Effector memory CD4-positive, alpha-beta T cell (primary cell): Measurements from ENCODE around the gene FTH1.
A peak's percentile ranks its signal among the peaks of the same experiment; 100 is the strongest.
"Not testable (repeated sequence)": the region's sequence is repeated elsewhere in the genome, so short reads cannot be mapped to it uniquely, and the experiment has no call there.

Experiments used
- DNase-seq, 3 donors: peaks; one replicate each; pipeline ENCODE4 v3.0.0-alpha.2; 2020
- H3K27ac ChIP-seq: 2 replicates; pipeline ENCODE4 v1.7.0; 2013; ENCODE audit warnings: mild to moderate bottlenecking, low read length, moderate library complexity; ENCODE audit not compliant: insufficient read depth, poor library complexity, severe bottlenecking
- H3K27me3 ChIP-seq: replicated peaks from 2 replicates; pipeline ENCODE4 v1.7.0; 2013; ENCODE audit warnings: mild to moderate bottlenecking, low read length; ENCODE audit not compliant: insufficient read depth, control insufficient read depth, poor library complexity, severe bottlenecking
- H3K36me3 ChIP-seq: 2 replicates; pipeline ENCODE4 v1.7.0; 2013; ENCODE audit warnings: mild to moderate bottlenecking, low read length, moderate library complexity; ENCODE audit not compliant: control insufficient read depth, insufficient read depth
- H3K4me1 ChIP-seq: 2 replicates; pipeline ENCODE4 v1.7.0; 2013; ENCODE audit warnings: low read length, mild to moderate bottlenecking; ENCODE audit not compliant: control insufficient read depth, insufficient read depth, poor library complexity, severe bottlenecking
- H3K4me3 ChIP-seq: 2 replicates; pipeline ENCODE4 v1.7.0; 2013; ENCODE audit warnings: low read length, low read depth, mild to moderate bottlenecking; ENCODE audit not compliant: insufficient read depth, poor library complexity, severe bottlenecking
- H3K9me3 ChIP-seq: 2 replicates; pipeline ENCODE4 v1.7.0; 2013; ENCODE audit warnings: mild to moderate bottlenecking, low read length, moderate library complexity; ENCODE audit not compliant: control insufficient read depth

The FTH1 gene

GRCh38 chr11:61971248-61972111, 4.0 kb upstream of the FTH1 start:
- DNase-seq, result no peak
- H3K4me3 ChIP-seq, result no peak overlapping the region
- H3K9me3 ChIP-seq, result no peaks in the 10 kb centered on the region
- peaks cover 2% of the 10 kb centered on the region for H3K36me3 ChIP-seq
- H3K4me1 ChIP-seq, result peaks cover 6% of the 10 kb centered on the region
- H3K27ac ChIP-seq, result no peak overlapping the region
- no peaks in the 10 kb centered on the region for H3K27me3 ChIP-seq

- H3K4me3 ChIP-seq, result no peak overlapping the region
- no peak overlapping the region for H3K27ac ChIP-seq
- no peaks in the 10 kb centered on the region for H3K27me3 ChIP-seq
- H3K4me1 ChIP-seq, result peaks cover 6% of the 10 kb centered on the region
- DNase-seq, result no peak
- peaks cover 9% of the 10 kb centered on the region for H3K36me3 ChIP-seq
- no peaks in the 10 kb centered on the region for H3K9me3 ChIP-seq
Measured at GRCh38 chr11:61969838-61970662, 2.6 kb upstream of the FTH1 start.

GRCh38 chr11:61969391-61969758, 1.9 kb upstream of the FTH1 start:
- H3K9me3 ChIP-seq, result no peaks in the 10 kb centered on the region
- peaks cover 6% of the 10 kb centered on the region for H3K4me1 ChIP-seq
- H3K4me3 ChIP-seq, result no peak overlapping the region
- no peaks in the 10 kb centered on the region for H3K27me3 ChIP-seq
- peaks cover 14% of the 10 kb centered on the region for H3K36me3 ChIP-seq
- no peak overlapping the region for H3K27ac ChIP-seq
- DNase-seq, result no peak

GRCh38 chr11:61968758-61969390, 1.4 kb upstream of the FTH1 start:
- Histone ChIP-seq H3K4me3 (peak overlapping the region; percentile 85), H3K9me3 (no peaks in the 10 kb centered on the region), H3K36me3 (peaks cover 14% of the 10 kb centered on the region), H3K4me1 (peaks cover 6% of the 10 kb centered on the region), H3K27me3 (no peaks in the 10 kb centered on the region), H3K27ac (no peak overlapping the region)
- no peak for DNase-seq

GRCh38 chr11:61967924-61968757, 707 bp upstream of the FTH1 start:
- DNase-seq, result peak in 1 of 3 donors; percentile 20
- H3K27me3 ChIP-seq, result no peaks in the 10 kb centered on the region

GRCh38 chr11:61966734-61967115, 709 bp downstream of the FTH1 start:
- Histone ChIP-seq H3K27me3 (no peaks in the 10 kb centered on the region), H3K4me1 (peaks cover 6% of the 10 kb centered on the region), H3K36me3 (peaks cover 14% of the 10 kb centered on the region), H3K27ac (peak overlapping the region; percentile 88), H3K4me3 (peak overlapping the region; percentile 85), H3K9me3 (no peaks in the 10 kb centered on the region)
- DNase-seq, result peak in 1 of 3 donors; percentile 26

More at GRCh38 chr11:61967924-61968757, 707 bp upstream of the FTH1 start:
- H3K36me3 ChIP-seq, result peaks cover 14% of the 10 kb centered on the region
- no peaks in the 10 kb centered on the region for H3K9me3 ChIP-seq
- peak overlapping the region; percentile 85 for H3K4me3 ChIP-seq
- peaks cover 6% of the 10 kb centered on the region for H3K4me1 ChIP-seq
- H3K27ac ChIP-seq, result peak overlapping the region; percentile 88

- peaks cover 14% of the 10 kb centered on the region for H3K36me3 ChIP-seq
- not testable (repeated sequence) for H3K9me3 ChIP-seq, H3K4me1 ChIP-seq, DNase-seq, H3K27ac ChIP-seq, H3K27me3 ChIP-seq
- H3K4me3 ChIP-seq, result peak overlapping the region; percentile 85
Measured at GRCh38 chr11:61964666-61965271, 2.7 kb downstream of the FTH1 start.

GRCh38 chr11:61964058-61964665, 3.3 kb downstream of the FTH1 start:
- Histone ChIP-seq H3K4me3 (no peak overlapping the region), H3K27me3 (no peaks in the 10 kb centered on the region), H3K9me3 (no peaks in the 10 kb centered on the region), H3K36me3 (peaks cover 14% of the 10 kb centered on the region), H3K27ac (no peak overlapping the region), H3K4me1 (peaks cover 6% of the 10 kb centered on the region)
- DNase-seq, result no peak
